ENCODE measurements around the gene KPNA2.
"Not testable (repeated sequence)": the region's sequence is repeated elsewhere in the genome, so short reads cannot be mapped to it uniquely, and the experiment has no call there.

GRCh38 chr17:68049812-68050437, 14.4 kb downstream of the KPNA2 start:
- TF ChIP-seq GABPA (IDR thresholded peaks at IDR 0.05; ENCODE audit: low read depth); CTCF (IDR thresholded peaks at IDR 0.05; ENCODE audit: insufficient read depth, low read length); POLR2AphosphoS5 (IDR thresholded peaks at IDR 0.05; ENCODE audit: low read depth); REST (IDR thresholded peaks at IDR 0.05; ENCODE audit: insufficient replicate concordance, low read depth): not testable (repeated sequence)

Data from HL-60 (cell line).